K562 (cell line): ENCODE results near the gene PSORS1C1. TPM values are rescaled to one million over a fixed set of nuclear protein-coding genes. Genes with fewer than 3 reads are reported as not detected.

ENCODE experiments used
- ATAC-seq: fragments of 200-7000 bp; cut with Tn5 transposase; 3 replicates; pipeline ENCODE4 v1.9.1; 2020; ENCODE audit warnings: moderate library complexity
- BruUV-seq: library from RNA; stranded (reverse); fragments of 400-500 nt; replicated peaks from 2 replicates; lab custom pipeline; 2021; lab: Mats Ljungman, UMichigan
- CTCF ChIA-PET: fragments of 300-600 bp; formaldehyde crosslinking; extraction: SDS; loops from one replicate; lab custom pipeline; 2021; ENCODE audit warnings: low intra/inter-chr PET ratio; lab: Yijun Ruan, JAX
- POLR2A ChIA-PET: fragments of 300-600, 350-650 bp; sonication (Branson Sonifier 250); formaldehyde crosslinking; extraction: SDS; loops from one replicate; lab custom pipeline; 2021; ENCODE audit warnings: antibody characterized with exemption, inconsistent platforms; lab: Yijun Ruan, JAX
- DNase-seq, 4 experiments: peaks; one replicate each; pipeline versions ENCODE4 v3.0.0 to v3.0.0-alpha.2; 2011 to 2018; ENCODE audit warnings: low spot score in 3 of 4, mixed read lengths in 3 of 4; ENCODE audit errors: extremely low read depth in 1 of 4
- FAIRE-seq: peaks from 2 replicates; lab custom pipeline; 2011; peaks lifted over from hg19 to GRCh38; lab: Jason Lieb, UNC
- H2AFZ ChIP-seq: 2 replicates; pipeline ENCODE4 v1.6.0; 2011; ENCODE audit warnings: low read depth, low read length, control low read depth, inconsistent platforms
- H3K27ac ChIP-seq: fragments of 200-600 bp; 3 replicates; pipeline ENCODE4 v1.8.0; 2011; ENCODE audit warnings: low read depth, mild to moderate bottlenecking, control low read depth, inconsistent platforms, low read length, moderate library complexity, mixed read lengths; ENCODE audit errors: extremely low read depth
- H3K27me3 ChIP-seq, 2 experiments: fragments of 300-600 bp in 1 of 2; 2 replicates in 1 of 2; 3 replicates in 1 of 2; pipeline versions ENCODE4 v1.6.0 to v1.8.0; 2011; ENCODE audit warnings: inconsistent platforms in 2 of 2, low read length in 2 of 2, mild to moderate bottlenecking in 1 of 2, mixed read lengths in 1 of 2, moderate library complexity in 1 of 2; ENCODE audit not compliant: control insufficient read depth in 2 of 2, insufficient read depth in 2 of 2
- H3K36me3 ChIP-seq: fragments of 300-600 bp; 3 replicates; pipeline ENCODE4 v1.8.0; 2011; ENCODE audit warnings: mild to moderate bottlenecking, low read length, inconsistent platforms; ENCODE audit not compliant: control insufficient read depth, insufficient read depth
- H3K4me1 ChIP-seq, 2 experiments: fragments of 200-600 bp in 1 of 2; replicated peaks in 1 of 2; 2 replicates in 1 of 2; 3 replicates in 1 of 2; pipeline versions ENCODE4 v1.5.1 to v1.8.0; 2011; ENCODE audit warnings: inconsistent platforms in 2 of 2, low read length in 2 of 2, mild to moderate bottlenecking in 1 of 2, mixed read lengths in 1 of 2, moderate library complexity in 1 of 2; ENCODE audit not compliant: control insufficient read depth in 2 of 2, insufficient read depth in 2 of 2
- H3K4me2 ChIP-seq: 2 replicates; pipeline ENCODE4 v1.6.1; 2011; ENCODE audit warnings: low read length, control low read depth, inconsistent platforms, mixed read lengths; ENCODE audit not compliant: insufficient read depth
- H3K4me3 ChIP-seq: fragments of 200-600 bp; sonication (generic), shearing (Covaris generic); 2 replicates; pipeline ENCODE4 v1.5.1; 2016; ENCODE audit warnings: control low read depth, inconsistent platforms
- H3K79me2 ChIP-seq: fragments of 200-600 bp; 3 replicates; pipeline ENCODE4 v1.8.0; 2011; ENCODE audit warnings: low read length, inconsistent platforms; ENCODE audit not compliant: control insufficient read depth, insufficient read depth
- H3K9ac ChIP-seq, 2 experiments: 2 replicates each; pipeline versions ENCODE4 v1.6.0 to v1.6.1; 2011; ENCODE audit warnings: low read depth in 2 of 2, low read length in 2 of 2, control low read depth in 1 of 2, inconsistent platforms in 1 of 2, mild to moderate bottlenecking in 1 of 2, mixed read lengths in 1 of 2; ENCODE audit not compliant: insufficient read depth in 1 of 2
- H3K9me1 ChIP-seq: one replicate; pipeline ENCODE4 v1.6.0; 2011; ENCODE audit warnings: inconsistent platforms, mild to moderate bottlenecking, low read length, moderate library complexity; ENCODE audit not compliant: control insufficient read depth, insufficient read depth
- H3K9me3 ChIP-seq: replicated peaks from 2 replicates; pipeline ENCODE4 v1.5.1; 2011; ENCODE audit warnings: low read depth, low read length, inconsistent platforms; ENCODE audit not compliant: control insufficient read depth, insufficient read depth
- H4K20me1 ChIP-seq: replicated peaks from 2 replicates; pipeline ENCODE4 v1.6.1; 2011; ENCODE audit warnings: low read length, inconsistent platforms, mixed read lengths; ENCODE audit not compliant: control insufficient read depth, insufficient read depth
- ATF2 ChIP-seq: sonication (generic); formaldehyde crosslinking; IDR thresholded peaks from 2 replicates; pipeline ENCODE4 v1.8.1; 2022; ENCODE audit warnings: missing genetic modification reagents
- ELF1 ChIP-seq: fragments of 200-800 bp; sonication (Bioruptor generic); IDR thresholded peaks from 2 replicates; pipeline ENCODE4 v1.6.1; 2016; ENCODE audit warnings: missing genetic modification characterization, missing compliant biosample characterization
- ERF ChIP-seq: fragments of 450-650 bp; formaldehyde crosslinking; IDR thresholded peaks from 2 replicates; pipeline ENCODE4 v1.4.0; 2020; ENCODE audit warnings: mild to moderate bottlenecking, mixed read lengths
- EWSR1 ChIP-seq: fragments of 450-650 bp; IDR thresholded peaks from 2 replicates; pipeline ENCODE4 v1.6.1; 2018; ENCODE audit warnings: borderline replicate concordance, mild to moderate bottlenecking, low read depth, moderate library complexity; ENCODE audit not compliant: partially characterized antibody
- HINFP ChIP-seq: fragments of 450-650 bp; conservative IDR thresholded peaks from 2 replicates; pipeline ENCODE4 v1.6.1; 2016; ENCODE audit warnings: missing genetic modification characterization, low read depth, mild to moderate bottlenecking, control low read depth, missing compliant biosample characterization
- HNRNPL ChIP-seq: fragments of 200-400 bp; formaldehyde crosslinking; IDR thresholded peaks from 2 replicates; pipeline ENCODE4 v1.6.1; 2017; ENCODE audit warnings: low read depth, mild to moderate bottlenecking, low read length
- HOMEZ ChIP-seq: fragments of 250-450 bp; sonication (Bioruptor Pico); IDR thresholded peaks from 2 replicates; pipeline ENCODE4 v1.4.0; 2020; ENCODE audit warnings: mild to moderate bottlenecking, moderate library complexity
- LEF1 ChIP-seq: fragments of 450-650 bp; IDR thresholded peaks from 2 replicates; pipeline ENCODE4 v1.6.1; 2016; ENCODE audit warnings: mild to moderate bottlenecking
- NONO ChIP-seq, 2 experiments: fragments of 200-400 bp in 1 of 2; fragments of 450-650 bp in 1 of 2; formaldehyde crosslinking in 1 of 2; IDR thresholded peaks; 2 replicates each; pipeline ENCODE4 v1.6.1; 2017; ENCODE audit warnings: low read depth in 2 of 2, mild to moderate bottlenecking in 2 of 2, moderate library complexity in 2 of 2, low read length in 1 of 2
- NR2C1 ChIP-seq, 2 experiments: fragments of 450-650 bp; IDR thresholded peaks; 2 replicates each; pipeline ENCODE4 v1.6.1; 2017; ENCODE audit warnings: mild to moderate bottlenecking in 2 of 2, antibody characterized with exemption in 1 of 2, inconsistent platforms in 1 of 2, missing compliant biosample characterization in 1 of 2, missing genetic modification characterization in 1 of 2
- PML ChIP-seq: IDR thresholded peaks from 2 replicates; pipeline ENCODE4 v1.6.1; 2012; ENCODE audit warnings: low read length, inconsistent platforms
- TARDBP ChIP-seq: fragments of 450-650 bp; IDR thresholded peaks from 2 replicates; pipeline ENCODE4 v1.6.1; 2016
- TOE1 ChIP-seq, 2 experiments: fragments of 450-650 bp in 1 of 2; sonication (generic) in 1 of 2; formaldehyde crosslinking in 1 of 2; IDR thresholded peaks; 2 replicates each; pipeline versions ENCODE4 v1.7.1 to v1.8.0; 2016 to 2022; ENCODE audit warnings: borderline replicate concordance in 2 of 2, mild to moderate bottlenecking in 2 of 2, antibody characterized with exemption in 1 of 2, inconsistent platforms in 1 of 2, low read depth in 1 of 2, missing genetic modification reagents in 1 of 2, moderate library complexity in 1 of 2
- ZNF436 ChIP-seq: fragments of 250-450, 450-650 bp; sonication (Bioruptor Pico); formaldehyde crosslinking; IDR thresholded peaks from 2 replicates; pipeline ENCODE4 v1.7.0; 2020; ENCODE audit warnings: mild to moderate bottlenecking
- ZNF445 ChIP-seq: fragments of 250-450 bp; sonication (Bioruptor Pico); IDR thresholded peaks from 2 replicates; pipeline ENCODE4 v1.4.0; 2020; ENCODE audit warnings: low read depth, mild to moderate bottlenecking, moderate library complexity
- WGBS: fragments of 100-300 bp; shearing (Covaris generic); methylation state at CpG from one replicate; pipeline ENCODE4 v1.1.6; 2016; ENCODE audit warnings: low coverage, mixed read lengths; ENCODE audit not compliant: insufficient coverage; ENCODE audit errors: missing lambda C conversion rate; 5-methylcytosine and 5-hydroxymethylcytosine counted together
- in situ Hi-C: fragments of 300-500 bp; cut with MboI; formaldehyde crosslinking; loops from 4 replicates; pipeline ENCODE4 v1.15.0; 2018; ENCODE audit warnings: inconsistent platforms, mixed read lengths
- intact Hi-C: fragments of 100-400 bp; cut with micrococcal nuclease; formaldehyde crosslinking; loops from 2 replicates; pipeline ENCODE4 v1.14.2; 2022
- polyA plus RNA-seq, 8 experiments: library from polyadenylated mRNA; depleted of rRNA in 4 of 8; stranded (reverse) in 5 of 8; unstranded in 3 of 8; fragments of >200 nt; fragmentation: Nextera tagmentation in 2 of 8; fragmentation: Illumina TruSeq in 1 of 8; extraction: Ambion mirVana in 2 of 8; extraction: Trizol in 1 of 8; gene quantifications; 2 replicates each; pipeline versions ENCODE4 v1.2.1 to v1.2.3, GENCODE V29; 2011 to 2014; ENCODE audit warnings: inconsistent platforms in 1 of 8, missing spikeins in 1 of 8
- total RNA-seq, 7 experiments: library from RNA; depleted of rRNA in 6 of 7; stranded (reverse); fragments of >200 nt in 6 of 7; fragmentation: Illumina TruSeq in 2 of 7; extraction: Trizol in 2 of 7; gene quantifications; 2 replicates each; pipeline versions ENCODE4 v1.2.1 to v1.2.3, GENCODE V29; 2011 to 2021; ENCODE audit warnings: low replicate concordance in 1 of 7

Gene PSORS1C1
- total and polyA plus RNA-seq, 9 of the 15 experiments (the other 6 are each of a cell fraction or from before 2014, with no cell fraction given): 0.11 TPM; not detected in 8

- Histone ChIP-seq H3K4me1 (peaks cover 17 to 30% of the 10 kb centered on the region in 2 experiments; a peak in 4 of 5 replicates), H3K79me2 (peaks cover 24% of the 10 kb centered on the region; the same call in 2 of the 3 replicates), H3K4me2 (peak overlapping the region; percentile 92), H2AFZ (peak overlapping the region; percentile 96), H3K9me1 (no peaks in the 10 kb centered on the region), H4K20me1 (no peaks in the 10 kb centered on the region; the same call in 1 of the 2 replicates), H3K4me3 (peak overlapping the region; percentile 75), H3K36me3 (peaks cover 44% of the 10 kb centered on the region; the same call in 2 of the 3 replicates), H3K27me3 (no peaks in the 10 kb centered on the region), H3K27ac (peak overlapping the region; percentile 53), H3K9me3 (no peaks in the 10 kb centered on the region), H3K9ac (peak overlapping the region; percentile 81 to 96)
- DNase-seq: peak; percentile 52 to 75 (median 64)
- in situ Hi-C loops: no loop called here
- TSS peak; percentile 59 for BruUV-seq
- ChIA-PET POLR2A (interaction anchor here (0.6 to 1.9 kb wide), 10 partner anchors 8 to 1033 kb away, joined by 3 to 7 read pairs (median 4); no protein-coding TSS in a partner anchor), CTCF (interaction anchor here (0.6 kb wide), 1 partner anchor 148 kb away, joined by 3 read pairs; no protein-coding TSS in a partner anchor)
- ATAC-seq: peak; percentile 14
- 22% methylated on average over 35 of the region's 35 CpGs for WGBS
- intact Hi-C loops: loop anchor here (2.0 kb wide), 1 partner anchor 22 kb away; no protein-coding TSS in a partner anchor
- FAIRE-seq: peak; percentile 72
- TF ChIP-seq NONO (IDR thresholded peaks at IDR 0.05; ENCODE audit: low read depth in 2 of 2, low read length in 1 of 2): no peak
- TF ChIP-seq HNRNPL: no peak
- TF ChIP-seq EWSR1: no peak
- no peak for TF ChIP-seq NR2C1 (IDR thresholded peaks at IDR 0.05)
- no peak for TF ChIP-seq NR2C1 (tag; IDR thresholded peaks at IDR 0.05)
- TF ChIP-seq HINFP (tag): no peak
- no peak for TF ChIP-seq ZNF445 (CRISPR knock-in tag)
- no peak for TF ChIP-seq ELF1 (tag)
- no peak for TF ChIP-seq LEF1
- TF ChIP-seq ERF (CRISPR knock-in tag): no peak
- no peak for TF ChIP-seq ZNF436 (CRISPR knock-in tag)
- no peak for TF ChIP-seq TARDBP
- TF ChIP-seq HOMEZ (CRISPR knock-in tag): no peak
- no peak for TF ChIP-seq ATF2 (CRISPR knock-in tag)
- TF ChIP-seq PML: no peak
- 0 out of 2 replicates have a peak, but pooled peaks have one; percentile 52 for TF ChIP-seq TOE1 (IDR thresholded peaks at IDR 0.05; ENCODE audit: borderline replicate concordance)
- TF ChIP-seq TOE1 (CRISPR knock-in tag; IDR thresholded peaks at IDR 0.05; ENCODE audit: borderline replicate concordance, low read depth): no peak
These were observed 44.6 kb downstream of the PSORS1C1 start for GRCh38 chr6:31158863-31159855.
